Bronchial epithelial cell (primary cell): Measurements from ENCODE around the gene SOX12. TPM values are rescaled to one million over a fixed set of nuclear protein-coding genes. Genes with fewer than 3 reads are reported as not detected.

Experiments
- DNase-seq: peaks from one replicate; pipeline ENCODE4 v3.0.0-alpha.2; 2010; ENCODE audit warnings: low read depth
- FAIRE-seq: peaks from 2 replicates; lab custom pipeline; 2011; peaks lifted over from hg19 to GRCh38; lab: Jason Lieb, UNC
- H3K27me3 ChIP-seq: 2 replicates; pipeline ENCODE4 v1.5.1; 2011; ENCODE audit warnings: low read length; ENCODE audit not compliant: control insufficient read depth, insufficient read depth
- H3K36me3 ChIP-seq: 2 replicates; pipeline ENCODE4 v1.5.1; 2011; ENCODE audit warnings: low read length; ENCODE audit not compliant: control insufficient read depth, insufficient read depth
- H3K4me3 ChIP-seq: 2 replicates; pipeline ENCODE4 v1.5.1; 2011; ENCODE audit warnings: mild to moderate bottlenecking, low read depth, low read length, control low read depth
- total RNA-seq: library from RNA; depleted of rRNA; stranded (reverse); fragments of >200 nt; gene quantifications from 2 replicates; pipeline ENCODE4 v1.2.1, GENCODE V29; 2014
- TF ChIP-seq, protein P1 (sequence below): IDR thresholded peaks from 2 replicates; pipeline ENCODE4 v1.5.1; 2011; ENCODE audit warnings: mild to moderate bottlenecking, moderate library complexity, low read length, control low read depth, inconsistent platforms; ENCODE audit not compliant: insufficient read depth, severe bottlenecking

Gene SOX12
- total RNA-seq, 1 donor from 2014 or later: 3.4 TPM

DNA sequence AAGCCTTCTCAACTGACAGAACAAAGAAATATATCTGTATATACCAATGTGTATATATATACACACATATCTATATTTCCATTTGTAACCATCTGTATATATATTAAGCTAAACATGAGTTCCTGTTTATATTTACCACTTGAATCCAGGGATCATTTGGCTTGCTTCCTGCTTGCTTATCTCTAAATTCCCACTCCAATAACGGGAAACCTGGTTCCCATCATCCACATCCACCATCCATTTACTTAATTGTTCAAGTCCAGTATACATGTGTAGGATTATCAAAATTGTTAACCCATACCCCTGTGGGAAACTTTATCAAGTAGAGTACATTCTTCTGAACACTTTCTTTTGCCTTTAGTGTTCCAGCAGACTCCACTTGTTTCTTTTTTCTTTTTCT, 12.5 kb upstream of the SOX12 start:
- no peaks in the 10 kb centered on the region for H3K36me3 ChIP-seq
- TF ChIP-seq, protein P1, sequence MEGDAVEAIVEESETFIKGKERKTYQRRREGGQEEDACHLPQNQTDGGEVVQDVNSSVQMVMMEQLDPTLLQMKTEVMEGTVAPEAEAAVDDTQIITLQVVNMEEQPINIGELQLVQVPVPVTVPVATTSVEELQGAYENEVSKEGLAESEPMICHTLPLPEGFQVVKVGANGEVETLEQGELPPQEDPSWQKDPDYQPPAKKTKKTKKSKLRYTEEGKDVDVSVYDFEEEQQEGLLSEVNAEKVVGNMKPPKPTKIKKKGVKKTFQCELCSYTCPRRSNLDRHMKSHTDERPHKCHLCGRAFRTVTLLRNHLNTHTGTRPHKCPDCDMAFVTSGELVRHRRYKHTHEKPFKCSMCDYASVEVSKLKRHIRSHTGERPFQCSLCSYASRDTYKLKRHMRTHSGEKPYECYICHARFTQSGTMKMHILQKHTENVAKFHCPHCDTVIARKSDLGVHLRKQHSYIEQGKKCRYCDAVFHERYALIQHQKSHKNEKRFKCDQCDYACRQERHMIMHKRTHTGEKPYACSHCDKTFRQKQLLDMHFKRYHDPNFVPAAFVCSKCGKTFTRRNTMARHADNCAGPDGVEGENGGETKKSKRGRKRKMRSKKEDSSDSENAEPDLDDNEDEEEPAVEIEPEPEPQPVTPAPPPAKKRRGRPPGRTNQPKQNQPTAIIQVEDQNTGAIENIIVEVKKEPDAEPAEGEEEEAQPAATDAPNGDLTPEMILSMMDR: no peak
- no peaks in the 10 kb centered on the region for H3K27me3 ChIP-seq
- no peak for DNase-seq
- no peak overlapping the region for H3K4me3 ChIP-seq
- FAIRE-seq: no peak

DNA sequence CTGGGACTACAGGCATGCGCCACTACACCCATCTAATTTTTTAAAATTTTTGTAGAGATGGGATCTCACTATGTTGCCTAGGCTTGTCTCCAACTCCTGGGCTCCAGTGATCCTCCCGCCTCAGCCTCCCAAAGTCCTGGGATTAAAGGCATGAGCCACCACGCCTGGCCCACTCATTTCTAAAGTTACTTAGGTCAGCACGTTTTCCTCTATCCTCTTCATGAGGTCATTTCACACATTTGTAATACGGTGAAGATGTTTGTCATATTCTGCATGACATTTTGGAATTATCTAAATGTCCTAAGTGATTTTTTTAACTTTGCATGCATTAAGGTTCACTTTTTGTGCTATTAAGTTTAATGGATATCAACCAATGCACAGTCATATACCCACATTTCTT, 11.9 kb upstream of the SOX12 start:
- no peaks in the 10 kb centered on the region for H3K36me3 ChIP-seq
- no peaks in the 10 kb centered on the region for H3K27me3 ChIP-seq
- TF ChIP-seq, protein P1: no peak
- H3K4me3 ChIP-seq: no peak overlapping the region
- no peak for DNase-seq
- no peak for FAIRE-seq

GRCh38 chr20:313948-314347, 11.4 kb upstream of the SOX12 start:
- Histone ChIP-seq H3K27me3 (no peaks in the 10 kb centered on the region), H3K4me3 (no peak overlapping the region), H3K36me3 (no peaks in the 10 kb centered on the region)
- DNase-seq (peak; percentile 95), FAIRE-seq (no peak)
- TF ChIP-seq, protein P1: no peak

DNA sequence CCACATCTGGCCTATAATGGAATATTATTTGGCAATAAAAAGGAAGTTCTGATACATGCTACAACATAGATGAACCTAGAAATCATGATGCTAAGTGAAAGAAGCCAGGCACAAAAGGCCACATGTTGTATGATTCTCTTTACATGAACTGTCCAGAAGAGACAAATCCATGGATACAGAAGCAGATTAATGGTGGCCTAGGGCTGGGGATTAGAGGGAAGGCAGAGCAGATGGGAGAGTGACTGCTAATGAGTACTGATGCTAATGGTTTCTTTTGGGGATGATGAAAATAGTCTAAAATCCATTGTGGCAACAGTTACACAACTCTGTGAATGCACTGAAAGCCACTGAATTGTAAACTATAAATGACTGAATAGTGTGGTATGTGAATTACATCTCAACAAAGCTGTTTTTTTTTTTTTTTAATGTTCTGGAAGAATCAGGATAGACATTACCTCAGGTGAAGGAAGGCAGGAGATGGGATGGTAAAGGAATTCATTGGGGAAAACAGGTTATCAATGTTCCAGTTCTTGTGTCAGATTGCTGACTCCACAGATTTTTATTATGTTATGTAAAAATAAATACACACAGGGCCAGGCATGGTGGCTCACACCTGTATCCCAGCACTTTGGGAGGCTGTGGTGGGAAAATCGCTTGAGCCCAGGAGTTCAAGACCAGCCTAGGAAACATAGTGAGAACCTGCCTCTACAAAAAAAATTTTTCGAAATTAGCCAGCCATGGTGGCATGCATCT, 8.9 kb upstream of the SOX12 start:
- H3K27me3 ChIP-seq: no peaks in the 10 kb centered on the region
- FAIRE-seq: no peak
- no peak for DNase-seq
- H3K4me3 ChIP-seq: no peak overlapping the region
- H3K36me3 ChIP-seq: no peaks in the 10 kb centered on the region
- TF ChIP-seq, protein P1: no peak

- TF ChIP-seq, protein P1: peak; percentile 47
- FAIRE-seq (no peak), DNase-seq (peak; percentile 69)
- no peaks in the 10 kb centered on the region for H3K36me3 ChIP-seq
- H3K4me3 ChIP-seq: peak overlapping the region; percentile 67
- no peaks in the 10 kb centered on the region for H3K27me3 ChIP-seq
Observed at GRCh38 chr20:324177-325044, 941 bp upstream of the SOX12 start.
